Measurements from ENCODE around the gene SHC3. TPM values are rescaled to one million over a fixed set of nuclear protein-coding genes. Genes with fewer than 3 reads are reported as not detected.

The SHC3 gene
- polyA plus RNA-seq, 3 donors: not detected

DNA sequence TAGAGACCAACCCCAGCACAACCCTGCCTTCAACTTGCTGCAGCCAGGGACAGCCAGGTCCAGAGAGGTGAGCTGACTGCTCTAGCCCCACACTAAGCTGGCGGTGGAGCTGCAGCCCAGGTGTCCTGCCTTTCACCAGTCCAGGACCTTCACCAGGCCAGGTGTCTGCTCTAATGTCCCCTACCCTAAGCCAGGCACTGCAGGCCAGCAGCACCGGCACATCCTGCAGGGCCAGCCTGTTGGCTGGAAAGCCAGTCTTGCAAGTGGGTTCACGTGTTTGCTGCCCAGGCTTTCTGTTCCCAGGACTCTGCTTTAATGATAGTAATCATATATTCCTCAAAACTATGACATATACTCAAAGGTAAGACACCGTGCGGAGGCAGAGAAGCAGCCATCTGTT is 5.5 kb downstream of the SHC3 start:
- Mint-ChIP-seq H3K4me1 (no peaks in the 10 kb centered on the region), H3K4me3 (no peak overlapping the region)
- intact Hi-C loops (cut with micrococcal nuclease): no loop called here

DNA sequence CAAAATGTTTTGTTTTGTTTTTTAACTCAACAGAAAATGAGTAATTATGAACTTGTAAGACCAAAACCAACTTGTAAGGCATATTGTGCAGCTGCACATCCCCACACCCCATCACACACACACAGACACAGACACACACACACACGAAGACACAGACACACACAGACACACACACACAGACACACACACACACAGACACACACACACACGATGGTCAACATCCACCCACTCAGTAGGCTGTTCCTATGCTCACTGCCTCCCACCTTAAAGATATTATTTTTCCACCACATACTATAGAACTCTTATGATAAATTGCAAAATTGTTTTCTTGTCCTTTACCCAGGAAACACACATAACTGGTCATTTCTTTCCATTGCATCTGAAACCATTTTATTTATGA is 6.2 kb downstream of the SHC3 start:
- no peak overlapping the region for H3K4me3 Mint-ChIP-seq
- peaks cover 0 to 6% (median 0%) of the 10 kb centered on the region in 7 donors for H3K9me3 Mint-ChIP-seq
- WGBS (ENCODE audit: insufficient coverage): 78% methylated on average over 2 of the region's 2 CpGs
- no peaks in the 10 kb centered on the region for H3K4me1 Mint-ChIP-seq
- Histone ChIP-seq H3K4me1 (ENCODE audit: control insufficient read depth in 1 of 2, insufficient read depth in 2 of 2, low read length in 2 of 2) (no peaks in the 10 kb centered on the region), H3K9ac (ENCODE audit: insufficient read depth, low read length, poor library complexity, severe bottlenecking) (no peak overlapping the region), H3K79me2 (ENCODE audit: insufficient read depth, low read length) (no peaks in the 10 kb centered on the region), H4K20me1 (ENCODE audit: insufficient read depth, low read length) (no peaks in the 10 kb centered on the region), H3K4me2 (replicated peaks; ENCODE audit: extremely low read depth, low read length, poor library complexity, severe bottlenecking) (no peak overlapping the region), H3K27ac (ENCODE audit: low read depth in 1 of 2, low read length in 2 of 2) (no peak overlapping the region), H3K9me3 (replicated peaks in 1 of 2; ENCODE audit: control insufficient read depth in 1 of 2, insufficient read depth in 1 of 2, low read length in 2 of 2) (peaks cover 0 to 4% of the 10 kb centered on the region in 2 donors), H3K4me3 (replicated peaks in 1 of 3; ENCODE audit: low read depth in 2 of 3, low read length in 3 of 3) (no peak overlapping the region), H3K36me3 (replicated peaks in 1 of 2; ENCODE audit: control insufficient read depth in 1 of 2, insufficient read depth in 2 of 2, low read length in 2 of 2) (no peaks in the 10 kb centered on the region), H2AFZ (ENCODE audit: insufficient read depth, low read depth, low read length, poor library complexity, severe bottlenecking) (no peak overlapping the region), H3K27me3 (ENCODE audit: control insufficient read depth in 2 of 2, insufficient read depth in 2 of 2, low read length in 2 of 2) (peaks cover 23 to 39% of the 10 kb centered on the region in 2 donors)
- H3K36me3 Mint-ChIP-seq: no peaks in the 10 kb centered on the region
- H3K27me3 Mint-ChIP-seq (ENCODE audit: low read depth in 3 of 3): peaks cover 37 to 44% (median 41%) of the 10 kb centered on the region in 3 donors
- TF ChIP-seq, protein P1, sequence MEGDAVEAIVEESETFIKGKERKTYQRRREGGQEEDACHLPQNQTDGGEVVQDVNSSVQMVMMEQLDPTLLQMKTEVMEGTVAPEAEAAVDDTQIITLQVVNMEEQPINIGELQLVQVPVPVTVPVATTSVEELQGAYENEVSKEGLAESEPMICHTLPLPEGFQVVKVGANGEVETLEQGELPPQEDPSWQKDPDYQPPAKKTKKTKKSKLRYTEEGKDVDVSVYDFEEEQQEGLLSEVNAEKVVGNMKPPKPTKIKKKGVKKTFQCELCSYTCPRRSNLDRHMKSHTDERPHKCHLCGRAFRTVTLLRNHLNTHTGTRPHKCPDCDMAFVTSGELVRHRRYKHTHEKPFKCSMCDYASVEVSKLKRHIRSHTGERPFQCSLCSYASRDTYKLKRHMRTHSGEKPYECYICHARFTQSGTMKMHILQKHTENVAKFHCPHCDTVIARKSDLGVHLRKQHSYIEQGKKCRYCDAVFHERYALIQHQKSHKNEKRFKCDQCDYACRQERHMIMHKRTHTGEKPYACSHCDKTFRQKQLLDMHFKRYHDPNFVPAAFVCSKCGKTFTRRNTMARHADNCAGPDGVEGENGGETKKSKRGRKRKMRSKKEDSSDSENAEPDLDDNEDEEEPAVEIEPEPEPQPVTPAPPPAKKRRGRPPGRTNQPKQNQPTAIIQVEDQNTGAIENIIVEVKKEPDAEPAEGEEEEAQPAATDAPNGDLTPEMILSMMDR (IDR thresholded peaks at IDR 0.05): no peak
- intact Hi-C loops (cut with micrococcal nuclease): no loop called here
- no peak for DNase-seq
- no peak overlapping the region for H3K27ac Mint-ChIP-seq

More for the DNA sequence above, 5.5 kb downstream of the SHC3 start:
- H4K20me1 ChIP-seq (ENCODE audit: insufficient read depth, low read length): no peaks in the 10 kb centered on the region
- H3K36me3 ChIP-seq (replicated peaks in 1 of 2; ENCODE audit: control insufficient read depth in 1 of 2, insufficient read depth in 2 of 2, low read length in 2 of 2): no peaks in the 10 kb centered on the region
- peaks cover 0 to 4% of the 10 kb centered on the region in 2 donors for H3K9me3 ChIP-seq (replicated peaks in 1 of 2; ENCODE audit: control insufficient read depth in 1 of 2, insufficient read depth in 1 of 2, low read length in 2 of 2)
- H3K27ac ChIP-seq (ENCODE audit: low read depth in 1 of 2, low read length in 2 of 2): no peak overlapping the region
- H3K36me3 Mint-ChIP-seq: no peaks in the 10 kb centered on the region
- no peak overlapping the region for H3K4me2 ChIP-seq (replicated peaks; ENCODE audit: extremely low read depth, low read length, poor library complexity, severe bottlenecking)
- H3K4me3 ChIP-seq (replicated peaks in 1 of 3; ENCODE audit: low read depth in 2 of 3, low read length in 3 of 3): no peak overlapping the region
- no peak overlapping the region for H3K9ac ChIP-seq (ENCODE audit: insufficient read depth, low read length, poor library complexity, severe bottlenecking)
- WGBS (ENCODE audit: insufficient coverage): 90% methylated on average over 3 of the region's 5 CpGs
- H3K27ac Mint-ChIP-seq: no peak overlapping the region
- H3K9me3 Mint-ChIP-seq: peaks cover 0 to 7% (median 0%) of the 10 kb centered on the region in 7 donors
- peaks cover 40 to 48% (median 40%) of the 10 kb centered on the region in 3 donors for H3K27me3 Mint-ChIP-seq (ENCODE audit: low read depth in 3 of 3)
- DNase-seq: no peak
- TF ChIP-seq, protein P1 (IDR thresholded peaks at IDR 0.05): no peak
- H3K4me1 ChIP-seq (ENCODE audit: control insufficient read depth in 1 of 2, insufficient read depth in 2 of 2, low read length in 2 of 2): peaks cover 0 to under 1% of the 10 kb centered on the region in 2 donors
- no peak overlapping the region for H2AFZ ChIP-seq (ENCODE audit: insufficient read depth, low read depth, low read length, poor library complexity, severe bottlenecking)
- peaks cover 26 to 43% of the 10 kb centered on the region in 2 donors for H3K27me3 ChIP-seq (ENCODE audit: control insufficient read depth in 2 of 2, insufficient read depth in 2 of 2, low read length in 2 of 2)
- H3K79me2 ChIP-seq (ENCODE audit: insufficient read depth, low read length): no peaks in the 10 kb centered on the region
